ENCODE measurements around the gene GDAP1L1. TPM values are rescaled to one million over a fixed set of nuclear protein-coding genes. Genes with fewer than 3 reads are reported as not detected.

The GDAP1L1 gene
- total RNA-seq, 1 donor, result not detected

DNA sequence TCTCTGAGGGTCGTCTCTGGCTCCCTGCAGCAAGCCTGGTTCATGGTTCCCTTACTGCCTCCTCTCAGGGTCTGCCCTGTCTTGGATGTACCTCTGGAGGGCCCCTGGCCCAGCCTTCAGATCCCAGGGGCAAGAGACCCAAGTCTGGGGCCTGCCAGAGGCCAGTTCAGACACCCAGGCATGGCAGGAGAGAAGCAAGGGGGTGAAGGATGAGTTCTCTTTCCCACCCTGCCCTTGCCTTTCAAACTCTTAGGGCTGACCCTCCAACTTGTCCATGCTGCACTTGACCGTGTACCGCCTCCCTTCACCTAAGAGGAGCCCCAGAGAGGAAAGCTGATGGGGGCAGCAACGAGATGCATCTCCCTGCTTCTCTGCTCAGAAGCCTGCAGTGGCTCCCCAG, 4.2 kb downstream of the GDAP1L1 start:
- TF ChIP-seq, protein P1, sequence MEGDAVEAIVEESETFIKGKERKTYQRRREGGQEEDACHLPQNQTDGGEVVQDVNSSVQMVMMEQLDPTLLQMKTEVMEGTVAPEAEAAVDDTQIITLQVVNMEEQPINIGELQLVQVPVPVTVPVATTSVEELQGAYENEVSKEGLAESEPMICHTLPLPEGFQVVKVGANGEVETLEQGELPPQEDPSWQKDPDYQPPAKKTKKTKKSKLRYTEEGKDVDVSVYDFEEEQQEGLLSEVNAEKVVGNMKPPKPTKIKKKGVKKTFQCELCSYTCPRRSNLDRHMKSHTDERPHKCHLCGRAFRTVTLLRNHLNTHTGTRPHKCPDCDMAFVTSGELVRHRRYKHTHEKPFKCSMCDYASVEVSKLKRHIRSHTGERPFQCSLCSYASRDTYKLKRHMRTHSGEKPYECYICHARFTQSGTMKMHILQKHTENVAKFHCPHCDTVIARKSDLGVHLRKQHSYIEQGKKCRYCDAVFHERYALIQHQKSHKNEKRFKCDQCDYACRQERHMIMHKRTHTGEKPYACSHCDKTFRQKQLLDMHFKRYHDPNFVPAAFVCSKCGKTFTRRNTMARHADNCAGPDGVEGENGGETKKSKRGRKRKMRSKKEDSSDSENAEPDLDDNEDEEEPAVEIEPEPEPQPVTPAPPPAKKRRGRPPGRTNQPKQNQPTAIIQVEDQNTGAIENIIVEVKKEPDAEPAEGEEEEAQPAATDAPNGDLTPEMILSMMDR (IDR thresholded peaks at IDR 0.05; ENCODE audit: insufficient read depth, low read depth, low read length), result no peak
- no peak overlapping the region for H3K4me3 ChIP-seq (ENCODE audit: low read depth, low read length)
- DNase-seq (ENCODE audit: low read depth), result no peak

DNA sequence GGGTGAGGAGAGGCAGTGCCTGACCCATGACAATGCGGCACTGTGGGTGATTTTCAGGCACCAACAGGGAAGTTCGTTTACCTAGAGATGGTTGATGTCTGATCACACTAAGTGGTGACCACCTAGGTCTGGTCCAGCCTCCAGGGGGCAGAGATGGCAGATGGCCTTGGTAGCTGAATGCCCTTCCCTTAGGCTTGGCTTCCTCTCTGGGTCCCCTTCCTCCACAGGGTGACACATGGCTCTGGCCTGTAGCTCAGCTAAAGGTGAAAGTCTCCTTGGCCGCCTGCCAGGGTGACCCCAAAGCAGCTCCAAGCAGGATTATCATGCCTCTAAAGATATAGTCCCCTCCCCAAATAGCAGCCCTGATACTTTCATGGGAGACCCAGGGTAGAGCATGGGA, 6.4 kb downstream of the GDAP1L1 start:
- no peak for DNase-seq (ENCODE audit: low read depth)

DNA sequence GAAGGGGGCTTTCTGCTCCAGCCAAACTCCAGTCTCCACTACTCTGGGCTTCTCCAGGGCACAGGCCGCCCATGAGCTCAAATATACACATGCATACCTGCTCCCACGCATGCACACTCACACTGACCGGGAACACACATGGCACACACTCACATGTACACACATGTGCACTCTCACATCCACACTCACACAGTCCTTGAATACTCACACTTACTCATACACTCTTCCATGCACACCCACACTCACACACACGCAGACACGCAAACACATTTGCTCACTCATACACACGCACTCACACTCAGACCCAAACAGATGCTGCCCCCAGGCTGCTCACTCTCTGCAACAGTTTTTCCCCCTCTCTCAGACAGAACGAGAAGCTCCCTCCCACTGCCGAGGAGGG, 7.0 kb downstream of the GDAP1L1 start:
- TF ChIP-seq, protein P1 (IDR thresholded peaks at IDR 0.05; ENCODE audit: insufficient read depth, low read depth, low read length), result no peak
- no peak for DNase-seq (ENCODE audit: low read depth)
- H3K4me3 ChIP-seq (ENCODE audit: low read depth, low read length), result no peak overlapping the region

More for the DNA sequence above, 6.4 kb downstream of the GDAP1L1 start:
- TF ChIP-seq, protein P1 (IDR thresholded peaks at IDR 0.05; ENCODE audit: insufficient read depth, low read depth, low read length), result no peak
- H3K4me3 ChIP-seq (ENCODE audit: low read depth, low read length), result no peak overlapping the region

DNA sequence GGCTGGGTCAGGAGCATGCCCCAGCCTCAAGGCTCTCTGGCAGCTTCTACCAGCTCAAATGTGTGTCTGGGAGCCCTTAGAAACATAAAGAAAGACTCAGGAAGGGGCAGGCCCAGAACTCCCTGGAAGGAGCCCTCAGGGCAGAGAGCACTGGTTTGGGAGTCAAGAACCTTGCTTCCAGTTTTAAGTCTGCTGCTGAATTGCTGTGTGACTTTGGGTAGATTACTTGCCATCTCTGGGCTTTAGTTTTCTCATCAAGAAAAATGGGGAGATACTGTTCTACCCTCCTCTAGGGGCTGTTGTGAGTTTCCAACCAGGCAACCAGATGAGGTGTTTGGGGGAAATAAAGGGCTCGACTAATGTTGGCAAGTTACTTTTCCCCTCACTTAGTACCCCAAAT, 8.8 kb downstream of the GDAP1L1 start:
- DNase-seq (ENCODE audit: low read depth), result no peak
- TF ChIP-seq, protein P1 (IDR thresholded peaks at IDR 0.05; ENCODE audit: insufficient read depth, low read depth, low read length), result no peak
- H3K4me3 ChIP-seq (ENCODE audit: low read depth, low read length), result no peak overlapping the region

DNA sequence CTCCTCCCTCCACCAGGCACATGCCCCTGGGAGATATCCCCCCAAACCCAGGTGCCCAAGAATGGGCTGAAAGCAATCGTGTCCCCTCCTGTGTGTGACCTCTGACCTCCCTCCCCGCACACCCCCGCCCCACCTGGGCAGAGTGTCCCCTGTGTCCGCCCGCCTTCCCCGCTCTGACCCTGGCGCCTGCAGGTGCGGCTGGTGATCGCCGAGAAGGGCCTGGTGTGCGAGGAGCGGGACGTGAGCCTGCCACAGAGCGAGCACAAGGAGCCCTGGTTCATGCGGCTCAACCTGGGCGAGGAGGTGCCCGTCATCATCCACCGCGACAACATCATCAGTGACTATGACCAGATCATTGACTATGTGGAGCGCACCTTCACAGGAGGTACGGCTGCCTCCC, 9.9 kb downstream of the GDAP1L1 start:
- TF ChIP-seq, protein P1 (IDR thresholded peaks at IDR 0.05; ENCODE audit: insufficient read depth, low read depth, low read length), result no peak
- DNase-seq (ENCODE audit: low read depth), result no peak
- H3K4me3 ChIP-seq (ENCODE audit: low read depth, low read length), result no peak overlapping the region

DNA sequence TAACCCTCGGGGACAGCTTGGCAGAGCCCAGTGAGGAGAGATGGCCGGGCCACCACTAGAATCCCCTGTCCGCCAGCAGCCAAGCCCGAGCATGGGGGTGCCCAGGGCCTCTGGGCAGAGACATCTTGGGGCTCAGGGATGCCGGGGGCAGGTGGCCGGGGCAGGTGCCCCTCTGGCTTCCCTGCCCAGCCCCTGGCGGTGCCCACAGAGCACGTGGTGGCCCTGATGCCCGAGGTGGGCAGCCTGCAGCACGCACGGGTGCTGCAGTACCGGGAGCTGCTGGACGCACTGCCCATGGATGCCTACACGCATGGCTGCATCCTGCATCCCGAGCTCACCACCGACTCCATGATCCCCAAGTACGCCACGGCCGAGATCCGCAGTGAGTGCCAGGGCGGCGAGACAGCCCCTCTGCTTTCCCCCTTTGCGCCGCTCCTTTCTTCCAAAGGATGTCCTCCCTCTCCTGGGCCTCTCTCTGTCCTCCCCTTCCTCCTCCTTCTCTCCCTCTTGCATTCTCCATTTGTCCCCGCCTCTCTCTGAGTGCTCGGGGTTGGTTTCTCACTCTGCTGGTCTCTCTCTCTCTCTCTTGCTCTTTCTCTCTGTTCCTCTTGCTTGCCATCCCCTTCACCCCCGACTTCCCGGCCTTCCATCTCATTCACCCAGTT, 11.2 kb downstream of the GDAP1L1 start:
- H3K4me3 ChIP-seq (ENCODE audit: low read depth, low read length), result no peak overlapping the region
- no peak for DNase-seq (ENCODE audit: low read depth)
- TF ChIP-seq, protein P1 (IDR thresholded peaks at IDR 0.05; ENCODE audit: insufficient read depth, low read depth, low read length), result no peak

DNA sequence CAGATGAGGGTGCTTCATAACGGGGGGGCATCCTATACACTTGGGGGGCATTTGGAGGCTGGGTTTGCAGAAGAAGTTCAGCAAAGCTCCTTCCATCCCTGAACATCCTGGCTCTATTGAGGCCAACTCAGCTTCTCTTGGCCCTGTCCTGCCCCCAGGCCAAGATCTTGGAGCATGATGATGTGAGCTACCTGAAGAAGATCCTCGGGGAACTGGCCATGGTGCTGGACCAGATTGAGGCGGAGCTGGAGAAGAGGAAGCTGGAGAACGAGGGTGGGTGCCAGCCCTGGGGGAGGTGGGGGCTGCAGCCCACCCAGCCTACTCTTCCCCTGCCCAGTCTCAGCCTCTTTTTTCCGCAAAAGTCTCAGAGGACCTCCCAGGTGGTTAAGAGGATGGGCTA, 17.2 kb downstream of the GDAP1L1 start:
- DNase-seq (ENCODE audit: low read depth), result no peak
- no peak overlapping the region for H3K4me3 ChIP-seq (ENCODE audit: low read depth, low read length)
- TF ChIP-seq, protein P1 (IDR thresholded peaks at IDR 0.05; ENCODE audit: insufficient read depth, low read depth, low read length), result no peak

Data from fibroblast of villous mesenchyme (primary cell).